Measurements from ENCODE around the gene WDR44. TPM values are rescaled to one million over a fixed set of nuclear protein-coding genes. Genes with fewer than 3 reads are reported as not detected.

The WDR44 gene
- total RNA-seq, 2 experiments from 2014 or later: 8.9 to 9.3 TPM

GRCh38 chrX:118364261-118364660 is 18.4 kb downstream of the WDR44 start:
- ATAC-seq (no peak), DNase-seq (no peak)
- Mint-ChIP-seq H3K27me3 (no peaks in the 10 kb centered on the region), H3K27ac (no peak overlapping the region), H3K4me3 (no peak overlapping the region), H3K4me1 (peaks cover 23% of the 10 kb centered on the region), H3K9me3 (ENCODE audit: low read depth) (no peaks in the 10 kb centered on the region), H3K36me3 (ENCODE audit: low read depth) (peaks cover 3% of the 10 kb centered on the region)
- ChIA-PET POLR2A (no interaction called here), CTCF (interaction anchor here (0.8 to 1.2 kb wide), 2 partner anchors 9 to 11 kb away, joined by 3 to 4 read pairs; no protein-coding TSS in a partner anchor)
- intact Hi-C loops (cut with DNase I, micrococcal nuclease): no loop called here

GRCh38 chrX:118367338-118367737 is 21.4 kb downstream of the WDR44 start:
- Mint-ChIP-seq H3K27me3 (no peaks in the 10 kb centered on the region), H3K9me3 (ENCODE audit: low read depth) (no peaks in the 10 kb centered on the region), H3K27ac (no peak overlapping the region), H3K36me3 (ENCODE audit: low read depth) (peaks cover 3% of the 10 kb centered on the region), H3K4me3 (no peak overlapping the region), H3K4me1 (peaks cover 17% of the 10 kb centered on the region)
- ChIA-PET CTCF (no interaction called here), POLR2A (no interaction called here)
- intact Hi-C loops (cut with DNase I, micrococcal nuclease): no loop called here
- ATAC-seq: no peak
- no peak for DNase-seq

- no peaks in the 10 kb centered on the region for H3K9me3 Mint-ChIP-seq (ENCODE audit: low read depth)
- peaks cover 3% of the 10 kb centered on the region for H3K36me3 Mint-ChIP-seq (ENCODE audit: low read depth)
- H3K4me3 Mint-ChIP-seq: no peak overlapping the region
- ATAC-seq (no peak), DNase-seq (no peak)
- peaks cover 15% of the 10 kb centered on the region for H3K4me1 Mint-ChIP-seq
- intact Hi-C loops (cut with DNase I, micrococcal nuclease): no loop called here
- H3K27ac Mint-ChIP-seq: no peak overlapping the region
- ChIA-PET CTCF (no interaction called here), POLR2A (no interaction called here)
- no peaks in the 10 kb centered on the region for H3K27me3 Mint-ChIP-seq
Measured at GRCh38 chrX:118368398-118368797, 22.5 kb downstream of the WDR44 start.

- Mint-ChIP-seq H3K4me1 (peaks cover 8% of the 10 kb centered on the region), H3K27ac (no peak overlapping the region), H3K9me3 (ENCODE audit: low read depth) (no peaks in the 10 kb centered on the region), H3K36me3 (ENCODE audit: low read depth) (peaks cover 3% of the 10 kb centered on the region), H3K4me3 (no peak overlapping the region), H3K27me3 (no peaks in the 10 kb centered on the region)
- intact Hi-C loops (cut with DNase I, micrococcal nuclease): loop anchor here in 1 of 2 experiments (2.0 kb wide), 1 partner anchor 22 kb away; no protein-coding TSS in a partner anchor
- DNase-seq (no peak), ATAC-seq (no peak)
- ChIA-PET CTCF (interaction anchor here (0.7 kb wide), 1 partner anchor 194 kb away, joined by 3 read pairs; no protein-coding TSS in a partner anchor), POLR2A (no interaction called here)
Measured at GRCh38 chrX:118370921-118371624, 25.2 kb downstream of the WDR44 start.

GRCh38 chrX:118373538-118373937 is 27.6 kb downstream of the WDR44 start:
- ATAC-seq: no peak
- ChIA-PET POLR2A (no interaction called here), CTCF (interaction anchor here (1.1 kb wide), 1 partner anchor 9 kb away, joined by 4 read pairs; no protein-coding TSS in a partner anchor)
- no peaks in the 10 kb centered on the region for H3K9me3 Mint-ChIP-seq (ENCODE audit: low read depth)
- intact Hi-C loops (cut with DNase I, micrococcal nuclease): no loop called here
- H3K27me3 Mint-ChIP-seq: no peaks in the 10 kb centered on the region
- DNase-seq: no peak
- peaks cover 8% of the 10 kb centered on the region for H3K4me1 Mint-ChIP-seq
- H3K36me3 Mint-ChIP-seq (ENCODE audit: low read depth): no peaks in the 10 kb centered on the region
- H3K27ac Mint-ChIP-seq: no peak overlapping the region
- no peak overlapping the region for H3K4me3 Mint-ChIP-seq

- ChIA-PET CTCF (interaction anchor here (1.1 kb wide), 1 partner anchor 9 kb away, joined by 4 read pairs; no protein-coding TSS in a partner anchor), POLR2A (no interaction called here)
Measured at GRCh38 chrX:118383120-118383519, 37.2 kb downstream of the WDR44 start.

GRCh38 chrX:118392716-118393115 is 46.8 kb downstream of the WDR44 start:
- H3K27ac Mint-ChIP-seq: no peak overlapping the region
- intact Hi-C loops (cut with DNase I, micrococcal nuclease): no loop called here
- H3K27me3 Mint-ChIP-seq: no peaks in the 10 kb centered on the region
- ChIA-PET CTCF (interaction anchor here (2.0 kb wide), 1 partner anchor 11 kb away, joined by 7 read pairs; no protein-coding TSS in a partner anchor), POLR2A (no interaction called here)
- no peak overlapping the region for H3K4me3 Mint-ChIP-seq
- H3K4me1 Mint-ChIP-seq: peaks cover 4% of the 10 kb centered on the region
- peaks cover 11% of the 10 kb centered on the region for H3K36me3 Mint-ChIP-seq (ENCODE audit: low read depth)
- ATAC-seq (no peak), DNase-seq (no peak)
- no peaks in the 10 kb centered on the region for H3K9me3 Mint-ChIP-seq (ENCODE audit: low read depth)

More at GRCh38 chrX:118383120-118383519, 37.2 kb downstream of the WDR44 start:
- H3K36me3 Mint-ChIP-seq (ENCODE audit: low read depth): no peaks in the 10 kb centered on the region
- H3K27ac Mint-ChIP-seq: no peak overlapping the region
- ATAC-seq (no peak), DNase-seq (no peak)
- H3K9me3 Mint-ChIP-seq (ENCODE audit: low read depth): no peaks in the 10 kb centered on the region
- no peaks in the 10 kb centered on the region for H3K4me1 Mint-ChIP-seq
- no peak overlapping the region for H3K4me3 Mint-ChIP-seq
- intact Hi-C loops (cut with DNase I, micrococcal nuclease): no loop called here
- no peaks in the 10 kb centered on the region for H3K27me3 Mint-ChIP-seq

GRCh38 chrX:118396113-118396512 is 50.2 kb downstream of the WDR44 start:
- no peak overlapping the region for H3K27ac Mint-ChIP-seq
- no peaks in the 10 kb centered on the region for H3K27me3 Mint-ChIP-seq
- intact Hi-C loops (cut with DNase I, micrococcal nuclease): no loop called here
- DNase-seq (no peak), ATAC-seq (no peak)
- ChIA-PET CTCF (no interaction called here), POLR2A (no interaction called here)
- H3K4me1 Mint-ChIP-seq: peaks cover 4% of the 10 kb centered on the region
- no peak overlapping the region for H3K4me3 Mint-ChIP-seq
- H3K36me3 Mint-ChIP-seq (ENCODE audit: low read depth): peaks cover 19% of the 10 kb centered on the region
- H3K9me3 Mint-ChIP-seq (ENCODE audit: low read depth): no peaks in the 10 kb centered on the region

GRCh38 chrX:118418811-118419251 is 72.9 kb downstream of the WDR44 start:
- Mint-ChIP-seq H3K9me3 (ENCODE audit: low read depth) (no peaks in the 10 kb centered on the region), H3K4me1 (peaks cover 18% of the 10 kb centered on the region), H3K27ac (no peak overlapping the region), H3K36me3 (ENCODE audit: low read depth) (peaks cover 12% of the 10 kb centered on the region), H3K4me3 (no peak overlapping the region), H3K27me3 (no peaks in the 10 kb centered on the region)
- ATAC-seq: no peak
- ChIA-PET CTCF (no interaction called here), POLR2A (no interaction called here)
- DNase-seq: no peak
- intact Hi-C loops (cut with DNase I, micrococcal nuclease): no loop called here

GRCh38 chrX:118420462-118420861 is 74.6 kb downstream of the WDR44 start:
- POLR2A ChIA-PET: no interaction called here
- no peaks in the 10 kb centered on the region for H3K27me3 Mint-ChIP-seq
- H3K4me3 Mint-ChIP-seq: no peak overlapping the region
- ATAC-seq (peak; percentile 57), DNase-seq (peak; percentile 6)
- H3K4me1 Mint-ChIP-seq: peaks cover 18% of the 10 kb centered on the region
- H3K9me3 Mint-ChIP-seq (ENCODE audit: low read depth): no peaks in the 10 kb centered on the region
- intact Hi-C loops (cut with DNase I, micrococcal nuclease): loop anchor here (5.0 to 10.0 kb wide), 2 partner anchors 68 to 76 kb away; partner anchors contain the start of gene WDR44 (in 1 of the 2)
- CTCF ChIA-PET: no interaction called here
- H3K36me3 Mint-ChIP-seq (ENCODE audit: low read depth): peaks cover 10% of the 10 kb centered on the region
- peak overlapping the region; percentile 37 for H3K27ac Mint-ChIP-seq

GRCh38 chrX:118423558-118423957 is 77.7 kb downstream of the WDR44 start:
- CTCF ChIA-PET: no interaction called here
- no peak overlapping the region for H3K4me3 Mint-ChIP-seq
- H3K9me3 Mint-ChIP-seq (ENCODE audit: low read depth): no peaks in the 10 kb centered on the region
- no peaks in the 10 kb centered on the region for H3K27me3 Mint-ChIP-seq
- no peak overlapping the region for H3K27ac Mint-ChIP-seq
- H3K4me1 Mint-ChIP-seq: peaks cover 12% of the 10 kb centered on the region
- ATAC-seq: peak; percentile 85
- POLR2A ChIA-PET: no interaction called here
- DNase-seq: peak; percentile 32
- intact Hi-C loops (cut with DNase I, micrococcal nuclease): loop anchor here (5.0 to 10.0 kb wide), 2 partner anchors 71 to 79 kb away; partner anchors contain the start of gene WDR44 (in 1 of the 2)
- H3K36me3 Mint-ChIP-seq (ENCODE audit: low read depth): peaks cover 8% of the 10 kb centered on the region

- Mint-ChIP-seq H3K4me1 (no peaks in the 10 kb centered on the region), H3K4me3 (no peak overlapping the region), H3K36me3 (ENCODE audit: low read depth) (peaks cover 1% of the 10 kb centered on the region), H3K27me3 (no peaks in the 10 kb centered on the region), H3K9me3 (ENCODE audit: low read depth) (no peaks in the 10 kb centered on the region), H3K27ac (no peak overlapping the region)
- intact Hi-C loops (cut with DNase I, micrococcal nuclease): no loop called here
- POLR2A ChIA-PET: no interaction called here
- CTCF ChIA-PET: interaction anchor here (0.6 kb wide), 1 partner anchor 29 kb away, joined by 3 read pairs; no protein-coding TSS in a partner anchor
- ATAC-seq (no peak), DNase-seq (no peak)
Measured at GRCh38 chrX:118432799-118433198, 86.9 kb downstream of the WDR44 start.
